ENCODE data around the gene NECTIN3. TPM values are rescaled to one million over a fixed set of nuclear protein-coding genes. Genes with fewer than 3 reads are reported as not detected.

The NECTIN3 gene
- total RNA-seq, result 1.9 and 2.9 TPM in 2 replicates
- 0.91 TPM for total RNA-seq (2013)
- 0.19 TPM in 1 of 2 replicates, not detected in the other for polyA plus RNA-seq
- polyA minus RNA-seq, result 0.77 TPM in 1 of 2 replicates, not detected in the other

GRCh38 chr3:111071257-111072030 lies at the start of gene NECTIN3:
Gene NECTIN3 (plus strand): TSS chr3:111071816. CDS start chr3:111072018, 202 bp downstream.
- DNase-seq (peak; percentile 86), ATAC-seq (ENCODE audit: low read depth) (peak; percentile 88)
- peak within 1 kb of the TSS; percentile 72 for H2AFZ ChIP-seq (ENCODE audit: insufficient read depth, low read depth, low read length, poor library complexity, severe bottlenecking)
- no peak within 1 kb of the TSS for H3K27ac ChIP-seq (ENCODE audit: low read length in 2 of 2)
- peak within 1 kb of the TSS; percentile 73 for H3K9ac ChIP-seq (ENCODE audit: low read length)
- peak within 1 kb of the TSS; percentile 35 to 68 (median 52) for H3K4me3 ChIP-seq (ENCODE audit: control extremely low read depth in 1 of 5, extremely low read depth in 1 of 5, insufficient read depth in 1 of 5, low read depth in 2 of 5, low read length in 4 of 5)
- H3K4me1 ChIP-seq (ENCODE audit: control insufficient read depth in 2 of 2, insufficient read depth in 2 of 2, low read length in 2 of 2), result peaks cover 25 to 27% of the 10 kb centered on the region in 2 donors
- H3K27me3 Mint-ChIP-seq, result peaks cover 42% of the 10 kb centered on the region
- H3K4me2 ChIP-seq (replicated peaks; ENCODE audit: low read depth, low read length, poor library complexity, severe bottlenecking), result peak within 1 kb of the TSS; percentile 94
- CTCF ChIA-PET, result interaction anchor here (1.2 kb wide), 1 partner anchor 9 kb away, joined by 4 read pairs; no protein-coding TSS in a partner anchor
- no peaks in the 10 kb centered on the region for H4K20me1 ChIP-seq (ENCODE audit: control insufficient read depth, insufficient read depth, low read length, poor library complexity, severe bottlenecking)
- H3K79me2 ChIP-seq (ENCODE audit: control insufficient read depth, insufficient read depth, low read length), result no peaks in the 10 kb centered on the region
- peaks cover 0 to 14% (median 0%) of the 10 kb centered on the region in 3 donors for H3K9me3 ChIP-seq (ENCODE audit: control extremely low read depth in 1 of 3, control insufficient read depth in 2 of 3, insufficient read depth in 1 of 3, low read length in 2 of 3)
- H3K27ac Mint-ChIP-seq, result peak within 1 kb of the TSS; percentile 64
- no peaks in the 10 kb centered on the region for H3K36me3 ChIP-seq (replicated peaks in 1 of 2; ENCODE audit: control extremely low read depth in 1 of 2, control insufficient read depth in 1 of 2, extremely low read depth in 1 of 2, insufficient read depth in 2 of 2, low read length in 1 of 2)
- TF ChIP-seq, protein P1, sequence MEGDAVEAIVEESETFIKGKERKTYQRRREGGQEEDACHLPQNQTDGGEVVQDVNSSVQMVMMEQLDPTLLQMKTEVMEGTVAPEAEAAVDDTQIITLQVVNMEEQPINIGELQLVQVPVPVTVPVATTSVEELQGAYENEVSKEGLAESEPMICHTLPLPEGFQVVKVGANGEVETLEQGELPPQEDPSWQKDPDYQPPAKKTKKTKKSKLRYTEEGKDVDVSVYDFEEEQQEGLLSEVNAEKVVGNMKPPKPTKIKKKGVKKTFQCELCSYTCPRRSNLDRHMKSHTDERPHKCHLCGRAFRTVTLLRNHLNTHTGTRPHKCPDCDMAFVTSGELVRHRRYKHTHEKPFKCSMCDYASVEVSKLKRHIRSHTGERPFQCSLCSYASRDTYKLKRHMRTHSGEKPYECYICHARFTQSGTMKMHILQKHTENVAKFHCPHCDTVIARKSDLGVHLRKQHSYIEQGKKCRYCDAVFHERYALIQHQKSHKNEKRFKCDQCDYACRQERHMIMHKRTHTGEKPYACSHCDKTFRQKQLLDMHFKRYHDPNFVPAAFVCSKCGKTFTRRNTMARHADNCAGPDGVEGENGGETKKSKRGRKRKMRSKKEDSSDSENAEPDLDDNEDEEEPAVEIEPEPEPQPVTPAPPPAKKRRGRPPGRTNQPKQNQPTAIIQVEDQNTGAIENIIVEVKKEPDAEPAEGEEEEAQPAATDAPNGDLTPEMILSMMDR (IDR thresholded peaks at IDR 0.05), result no peak
- TF ChIP-seq EZH2 (IDR thresholded peaks at IDR 0.05; ENCODE audit: borderline replicate concordance, insufficient read depth, low read depth, low read length, poor library complexity, severe bottlenecking), result no peak
- no peaks in the 10 kb centered on the region for H3K9me3 Mint-ChIP-seq (ENCODE audit: insufficient read depth)
- peak within 1 kb of the TSS; percentile 93 for H3K4me3 Mint-ChIP-seq
- POLR2A ChIA-PET, result no interaction called here
- H3K27me3 ChIP-seq (replicated peaks in 1 of 4; ENCODE audit: control extremely low read depth in 1 of 4, control insufficient read depth in 3 of 4, insufficient read depth in 4 of 4, low read length in 3 of 4), result peaks cover 0 to 47% (median 39%) of the 10 kb centered on the region in 4 experiments
- peaks cover 30% of the 10 kb centered on the region for H3K4me1 Mint-ChIP-seq
- 2% methylated on average over 49 of the region's 79 CpGs for WGBS (ENCODE audit: insufficient coverage)
- intact Hi-C loops (cut with micrococcal nuclease), result loop anchor here (5.0 to 10.0 kb wide), 3 partner anchors 447 to 903 kb away; partner anchors contain the start of genes ABHD10 and CD96

GRCh38 chr3:111027868-111028267 lies 43.7 kb upstream of the NECTIN3 start:
- Histone ChIP-seq H4K20me1 (ENCODE audit: control insufficient read depth, insufficient read depth, low read length, poor library complexity, severe bottlenecking) (no peaks in the 10 kb centered on the region), H3K79me2 (ENCODE audit: control insufficient read depth, insufficient read depth, low read length) (no peaks in the 10 kb centered on the region), H3K4me2 (replicated peaks; ENCODE audit: low read depth, low read length, poor library complexity, severe bottlenecking) (no peak overlapping the region), H3K4me1 (ENCODE audit: control insufficient read depth in 2 of 2, insufficient read depth in 2 of 2, low read length in 2 of 2) (no peaks in the 10 kb centered on the region), H3K27me3 (replicated peaks in 1 of 4; ENCODE audit: control extremely low read depth in 1 of 4, control insufficient read depth in 3 of 4, insufficient read depth in 4 of 4, low read length in 3 of 4) (no peaks in the 10 kb centered on the region), H3K9ac (ENCODE audit: low read length) (no peak overlapping the region), H3K36me3 (replicated peaks in 1 of 2; ENCODE audit: control extremely low read depth in 1 of 2, control insufficient read depth in 1 of 2, extremely low read depth in 1 of 2, insufficient read depth in 2 of 2, low read length in 1 of 2) (no peaks in the 10 kb centered on the region), H2AFZ (ENCODE audit: insufficient read depth, low read depth, low read length, poor library complexity, severe bottlenecking) (no peak overlapping the region), H3K4me3 (ENCODE audit: control extremely low read depth in 1 of 5, extremely low read depth in 1 of 5, insufficient read depth in 1 of 5, low read depth in 2 of 5, low read length in 4 of 5) (no peak overlapping the region), H3K27ac (ENCODE audit: low read length in 2 of 2) (no peak overlapping the region), H3K9me3 (ENCODE audit: control extremely low read depth in 1 of 3, control insufficient read depth in 2 of 3, insufficient read depth in 1 of 3, low read length in 2 of 3) (peaks cover 0 to 1% (median 0%) of the 10 kb centered on the region in 3 donors)
- ChIA-PET POLR2A (no interaction called here), CTCF (interaction anchor here (1.2 kb wide), 1 partner anchor 663 kb away, joined by 3 read pairs; no protein-coding TSS in a partner anchor)
- DNase-seq (no peak), ATAC-seq (ENCODE audit: low read depth) (no peak)
- TF ChIP-seq, protein P1 (IDR thresholded peaks at IDR 0.05), result no peak
- no peak for TF ChIP-seq EZH2 (IDR thresholded peaks at IDR 0.05; ENCODE audit: borderline replicate concordance, insufficient read depth, low read depth, low read length, poor library complexity, severe bottlenecking)
- H3K9me3 Mint-ChIP-seq (ENCODE audit: insufficient read depth), result no peaks in the 10 kb centered on the region
- intact Hi-C loops (cut with micrococcal nuclease), result no loop called here
- H3K4me3 Mint-ChIP-seq, result no peak overlapping the region
- peaks cover 9% of the 10 kb centered on the region for H3K27me3 Mint-ChIP-seq
- H3K27ac Mint-ChIP-seq, result no peak overlapping the region
- no peaks in the 10 kb centered on the region for H3K4me1 Mint-ChIP-seq
- no CpG with 5 or more reads among the region's 1 CpG for WGBS (ENCODE audit: insufficient coverage)
